GM18508 (cell line): ENCODE data around the gene PPP2R2C.

ENCODE experiments used
- ATAC-seq: cut with Tn5 transposase; IDR thresholded peaks from one replicate; pipeline ENCODE4 v1.9.1; 2021; ENCODE audit warnings: moderate number of reproducible peaks; ENCODE audit not compliant: insufficient read depth, unreplicated experiment

Gene PPP2R2C

DNA sequence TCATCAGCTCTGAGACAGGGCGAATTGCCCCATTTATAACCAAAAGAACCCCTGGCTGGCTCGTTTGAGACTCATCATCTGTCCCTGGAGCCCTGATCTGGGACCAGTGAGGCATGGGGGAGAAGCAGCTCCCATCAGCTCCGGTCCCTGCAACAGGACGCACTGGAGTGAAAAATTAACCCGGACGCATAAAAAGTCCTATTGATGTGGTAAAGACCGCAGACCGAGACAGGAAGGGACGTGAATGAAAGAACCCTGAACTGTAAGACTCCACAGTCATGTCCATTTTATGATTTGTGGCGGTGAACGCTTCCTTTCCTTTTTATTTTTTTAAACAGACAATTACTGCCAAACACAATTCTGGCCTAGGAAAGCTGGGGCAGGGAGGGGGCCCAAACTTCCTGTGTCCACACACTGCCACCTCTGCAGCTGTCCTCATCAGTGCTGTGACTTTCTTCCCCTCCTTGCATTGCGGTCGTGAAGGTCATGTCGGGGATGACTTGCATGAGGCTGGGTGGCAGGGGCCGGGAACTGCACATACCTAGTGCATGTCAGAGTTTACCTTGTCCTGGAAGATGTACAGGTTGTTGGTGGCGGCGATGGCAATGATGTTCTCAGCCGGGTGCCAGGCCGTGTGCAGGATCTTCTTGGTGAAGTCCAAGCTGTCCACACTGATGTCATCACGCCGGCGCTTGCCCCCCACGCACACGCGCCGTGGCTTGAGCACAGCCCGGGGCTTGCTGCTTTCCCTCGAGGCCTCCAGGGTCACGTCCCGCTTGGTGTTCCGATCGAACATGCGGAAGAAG lies 149.4 kb downstream of the PPP2R2C start:
- ATAC-seq = no peak

DNA sequence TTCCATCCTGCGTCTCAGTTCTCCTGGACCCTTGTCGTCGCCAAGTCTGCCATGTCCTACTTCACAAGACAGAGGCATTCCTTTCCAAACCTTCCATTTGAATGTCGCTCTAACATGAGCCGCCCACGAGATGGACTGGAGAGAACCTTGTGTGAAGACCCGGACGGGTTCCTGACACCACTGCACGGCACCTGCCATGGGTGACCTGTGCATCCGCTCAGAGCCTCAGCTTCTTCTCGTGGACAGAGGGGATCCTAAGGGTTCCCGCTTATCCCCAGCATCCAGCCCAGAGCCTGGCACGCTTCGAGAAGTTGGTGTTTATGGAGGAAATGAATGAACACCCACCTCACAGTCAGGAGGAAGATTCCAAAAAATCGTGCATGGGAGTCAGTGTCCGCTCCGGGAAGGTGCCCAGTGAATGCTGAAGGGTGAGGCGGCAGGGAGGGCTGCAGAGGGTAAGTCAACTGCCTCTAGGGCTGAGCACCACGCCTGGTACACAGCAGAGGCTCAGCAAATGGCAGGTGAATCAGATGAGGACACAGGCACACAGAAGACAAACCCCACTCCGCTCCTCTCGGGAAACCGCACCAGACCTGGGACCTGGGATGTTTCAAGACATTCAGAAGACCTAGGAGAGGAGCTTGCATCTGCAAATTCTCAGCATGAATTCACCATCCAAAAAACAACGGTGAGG lies 150.2 kb downstream of the PPP2R2C start:
- ATAC-seq = no peak

DNA sequence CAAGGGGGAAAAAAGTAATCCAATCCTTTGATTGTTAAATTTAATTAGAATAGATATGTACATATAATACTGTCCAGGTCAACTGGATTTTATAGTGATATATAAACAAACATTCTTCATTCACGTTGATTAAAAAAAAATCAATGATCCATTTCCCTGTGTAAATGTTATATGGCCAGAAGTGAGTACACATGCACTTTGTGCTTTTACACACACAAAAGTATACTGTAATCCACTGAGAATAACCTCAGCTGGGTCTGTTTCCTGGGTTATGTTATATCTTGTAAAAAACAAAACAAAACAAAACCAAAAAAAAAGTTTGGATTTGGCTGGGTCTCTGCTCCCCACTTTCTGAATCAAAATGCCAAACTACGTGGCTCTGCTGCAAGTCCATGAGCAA lies 151.1 kb downstream of the PPP2R2C start:
- ATAC-seq = no peak

DNA sequence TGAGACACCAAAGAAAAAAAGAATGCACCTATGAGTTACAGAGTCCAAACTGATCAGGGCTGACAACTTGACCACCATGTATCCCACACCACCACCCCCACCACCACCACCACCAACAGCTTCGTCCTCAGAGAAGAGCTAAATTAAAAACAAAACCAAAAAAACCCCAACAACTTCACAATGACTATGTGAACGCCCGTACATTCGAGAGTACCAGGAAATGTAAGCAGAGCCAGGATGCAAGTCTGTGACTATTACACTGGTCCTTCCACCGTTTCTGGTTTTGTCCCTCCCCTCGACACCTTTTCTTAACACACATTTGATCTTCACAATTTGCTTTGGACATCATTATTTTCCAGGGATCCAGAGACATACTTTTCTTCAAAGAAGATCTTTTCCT lies 151.8 kb downstream of the PPP2R2C start:
- no peak for ATAC-seq

DNA sequence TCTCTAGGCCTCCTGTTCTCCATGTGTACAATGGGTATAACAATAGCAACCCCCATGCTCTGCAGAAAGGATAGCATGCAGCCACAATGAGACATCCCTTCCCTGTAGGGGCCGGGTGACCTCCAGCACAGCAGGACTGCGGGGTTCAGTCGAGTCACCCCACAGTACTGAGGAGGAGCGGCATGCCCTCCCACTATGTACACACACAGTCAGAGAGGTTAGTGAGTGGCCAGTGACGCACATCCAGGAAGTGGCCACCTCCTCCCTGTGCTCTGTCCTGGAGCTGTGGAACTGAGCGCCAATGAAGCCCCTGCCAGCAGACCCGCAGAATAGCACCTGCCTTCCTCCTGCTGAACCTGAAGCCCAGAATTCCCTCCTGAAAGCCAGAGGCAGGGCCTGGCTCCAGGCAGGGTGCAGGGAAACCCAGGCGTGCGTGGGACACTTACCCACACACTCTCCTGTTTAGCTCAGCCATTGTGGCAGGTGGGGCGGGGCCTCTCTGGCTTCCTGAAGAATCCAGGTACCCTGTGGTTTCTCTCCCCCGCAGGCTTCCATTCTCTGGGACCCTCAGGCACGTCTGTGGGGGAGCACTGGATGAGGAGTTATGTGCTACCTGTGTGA lies 152.8 kb downstream of the PPP2R2C start:
- no peak for ATAC-seq

DNA sequence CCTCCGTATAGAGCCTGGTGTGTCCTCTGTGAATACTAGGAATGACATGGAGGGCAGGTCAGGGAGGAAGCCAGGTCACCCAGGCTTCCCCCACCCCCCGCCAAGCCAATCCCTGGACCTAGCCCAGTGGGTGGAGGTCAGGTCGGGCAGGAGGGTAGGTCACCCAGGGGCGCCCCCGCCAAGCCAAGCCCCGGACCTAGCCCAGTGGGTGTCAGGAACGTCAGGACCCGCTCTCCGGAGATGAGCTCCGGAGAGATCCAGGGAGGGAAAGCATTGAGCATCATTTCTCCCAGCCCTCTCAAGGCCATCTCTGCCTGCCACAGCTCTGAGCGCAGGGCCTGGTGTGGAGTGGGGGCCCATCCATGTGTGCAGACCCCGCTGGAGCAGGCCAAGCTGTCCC lies 154.2 kb downstream of the PPP2R2C start:
- no peak for ATAC-seq

DNA sequence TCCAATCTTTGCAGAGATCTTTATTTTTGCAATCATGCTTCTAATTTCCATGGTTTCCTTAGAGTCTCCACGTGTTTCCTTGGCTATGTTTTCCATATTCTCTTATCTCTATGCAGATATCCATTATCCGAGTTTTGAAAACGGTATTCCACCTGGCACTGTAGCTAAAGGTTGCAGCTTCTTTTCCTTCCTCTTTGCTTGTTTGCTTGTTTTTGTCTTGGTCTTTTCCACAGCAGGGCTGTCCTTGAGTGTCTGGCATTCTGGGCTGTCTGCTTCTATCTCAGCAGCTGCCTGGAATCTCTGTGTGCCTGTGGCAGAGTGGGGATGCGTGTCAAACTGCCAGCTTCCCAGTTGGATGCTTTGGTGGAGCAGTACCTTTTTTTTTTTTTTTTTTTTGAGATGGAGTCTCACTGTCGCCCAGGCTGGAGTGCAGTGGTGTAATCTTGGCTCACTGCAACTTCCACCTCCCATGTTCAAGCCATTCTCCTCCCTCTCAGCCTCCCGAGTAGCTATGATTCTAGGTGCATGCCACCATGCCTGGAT lies 155.9 kb downstream of the PPP2R2C start:
- ATAC-seq = no peak

DNA sequence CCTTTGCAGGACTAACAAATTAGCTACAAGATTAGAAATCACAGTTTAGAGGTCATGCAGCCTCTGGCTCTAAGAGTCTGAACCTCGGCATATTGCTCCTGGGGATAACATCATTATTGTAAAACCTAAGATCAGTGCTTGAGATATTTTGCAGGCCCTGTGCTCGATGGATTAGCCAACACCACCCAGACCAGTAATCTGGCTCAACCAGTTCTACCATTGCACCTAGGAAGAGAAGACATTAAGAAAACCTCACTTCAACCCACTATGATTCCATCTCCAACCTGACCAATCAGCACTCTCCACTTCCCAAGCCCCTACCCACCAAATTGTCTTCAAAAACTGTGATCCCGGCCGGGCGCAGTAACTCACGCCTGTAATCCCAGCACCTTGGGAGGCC lies 159.2 kb downstream of the PPP2R2C start:
- ATAC-seq = no peak

DNA sequence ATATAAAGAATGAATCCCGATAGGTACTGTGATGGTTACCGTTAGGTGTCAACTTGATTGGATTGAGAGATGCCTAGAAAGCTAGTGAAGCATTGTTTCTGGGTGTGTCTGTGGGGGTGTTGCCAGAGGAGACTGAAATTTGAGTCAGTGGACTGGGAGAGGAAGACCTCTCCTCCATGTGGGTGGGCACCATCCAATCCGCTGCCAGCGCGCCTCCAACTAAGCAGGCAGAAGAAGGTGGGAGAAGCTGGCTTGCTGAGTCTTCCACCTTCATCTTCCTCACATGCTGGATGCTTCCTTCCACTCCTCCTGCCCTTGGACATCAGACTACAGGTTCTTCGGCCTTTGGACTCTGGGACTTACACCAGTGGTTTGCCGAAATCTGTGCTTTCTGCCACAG lies 162.6 kb downstream of the PPP2R2C start:
- no peak for ATAC-seq

DNA sequence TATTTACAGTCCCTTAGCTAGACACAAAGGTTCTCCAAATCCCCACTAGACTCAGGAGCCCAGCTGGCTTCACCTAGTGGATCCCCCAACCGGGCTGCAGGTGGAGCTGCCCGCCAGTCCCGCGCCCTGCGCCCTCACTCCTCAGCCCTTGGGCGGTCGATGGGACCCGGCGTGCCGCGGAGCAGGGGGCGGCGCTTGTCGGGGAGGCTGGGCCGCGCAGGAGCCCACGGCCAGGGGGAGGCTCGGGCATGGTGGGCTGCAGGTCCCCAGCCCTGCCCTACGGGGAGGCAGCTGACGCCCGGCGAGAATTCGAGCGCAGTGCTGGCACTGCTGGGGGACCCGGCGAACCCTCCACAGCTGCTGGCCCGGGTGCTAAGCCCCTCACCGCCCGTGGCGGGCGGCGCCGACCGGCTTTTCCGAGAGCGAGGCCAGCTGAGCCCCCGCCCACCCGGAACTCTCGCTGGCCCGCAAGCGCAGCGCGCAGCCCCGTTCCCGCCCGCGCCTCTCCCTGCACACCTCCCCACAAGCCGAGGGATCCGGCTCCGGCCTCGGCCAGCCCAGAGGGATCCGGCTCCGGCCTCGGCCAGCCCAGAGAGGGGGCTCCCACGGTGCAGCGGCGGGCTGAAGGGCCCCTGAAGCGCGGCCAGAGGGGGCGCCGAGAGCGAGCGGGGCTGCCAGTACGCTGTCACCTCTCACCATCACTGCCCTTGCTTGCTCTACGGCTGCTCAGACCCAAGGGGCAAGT lies 163.3 kb downstream of the PPP2R2C start:
- ATAC-seq = no peak

DNA sequence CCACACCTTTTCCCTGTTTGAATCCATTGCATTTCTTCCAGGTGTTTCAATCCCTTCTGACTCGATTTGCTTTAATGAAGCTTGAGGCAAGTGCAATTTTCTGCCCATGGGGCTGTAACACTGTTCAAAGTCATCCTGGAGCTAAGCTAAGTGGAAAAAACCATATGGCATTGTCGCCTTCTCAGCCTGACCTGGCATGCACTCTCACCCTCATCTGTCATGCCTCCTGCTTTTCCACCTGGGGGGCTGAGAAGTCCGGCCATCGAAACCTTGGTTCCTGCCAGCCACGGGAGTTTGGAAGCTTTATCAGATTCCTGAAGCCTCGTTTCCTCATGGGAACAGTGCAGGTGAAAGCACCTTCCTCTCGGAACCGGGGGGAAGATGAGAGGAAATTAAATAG lies 164.5 kb downstream of the PPP2R2C start:
- no peak for ATAC-seq

DNA sequence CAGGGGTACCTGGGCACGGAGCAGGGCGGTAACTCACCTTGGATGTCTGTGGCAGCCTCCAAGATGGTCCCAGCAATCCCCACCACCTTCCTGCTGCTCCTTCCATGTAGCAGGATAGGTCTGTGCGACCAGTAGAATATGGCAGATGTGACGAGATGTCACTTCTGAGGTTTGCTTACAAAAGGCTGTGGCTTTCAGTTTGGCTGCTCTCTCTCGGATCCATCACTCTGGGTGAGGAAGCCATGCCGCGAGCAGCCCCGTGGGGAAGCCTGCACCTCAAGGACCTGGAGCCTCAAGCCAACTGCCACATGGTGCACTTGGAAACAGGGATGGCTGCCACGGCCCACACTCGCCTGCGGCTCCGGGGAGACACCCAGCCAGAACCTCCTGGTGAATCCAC lies 165.2 kb downstream of the PPP2R2C start:
- no peak for ATAC-seq

DNA sequence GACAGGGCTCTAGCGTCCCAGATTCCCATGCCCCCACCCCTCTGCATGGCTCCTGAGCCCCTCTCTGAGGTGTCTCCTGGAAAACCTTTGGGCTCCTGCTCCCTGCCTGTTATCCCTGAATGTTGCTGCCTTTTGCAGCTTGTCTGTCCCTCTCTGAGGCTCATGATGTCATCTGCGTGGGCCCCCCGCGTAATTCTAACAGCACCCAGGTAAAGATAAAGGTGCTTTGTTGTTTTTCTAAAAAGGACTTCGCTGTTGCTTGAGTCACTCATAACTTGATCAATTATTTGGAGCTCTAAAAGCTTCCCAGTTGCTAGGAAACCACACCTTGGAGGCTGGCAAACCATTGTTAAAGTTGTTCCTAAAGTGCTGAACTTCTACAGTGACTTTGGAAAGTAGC lies 166.1 kb downstream of the PPP2R2C start:
- no peak for ATAC-seq

DNA sequence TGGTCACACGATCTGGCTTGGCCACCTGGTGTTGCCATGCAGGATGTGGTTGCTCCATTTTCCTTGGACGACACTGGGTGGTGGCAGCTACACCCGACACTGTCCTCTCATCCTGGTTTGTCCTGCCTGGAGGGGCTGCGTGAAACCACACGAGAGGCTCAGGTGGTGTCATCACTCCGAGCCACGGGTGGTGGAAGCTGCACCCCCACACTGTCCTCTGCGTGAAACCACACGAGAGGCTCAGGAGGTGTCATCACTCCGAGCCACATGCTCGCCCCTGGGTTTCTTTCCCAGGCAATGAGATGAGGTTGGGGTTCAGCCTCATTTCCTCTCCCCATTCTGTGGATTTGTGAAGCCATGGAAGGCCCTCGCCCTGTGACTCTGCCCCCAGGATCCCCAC lies 168.5 kb downstream of the PPP2R2C start:
- ATAC-seq = no peak

DNA sequence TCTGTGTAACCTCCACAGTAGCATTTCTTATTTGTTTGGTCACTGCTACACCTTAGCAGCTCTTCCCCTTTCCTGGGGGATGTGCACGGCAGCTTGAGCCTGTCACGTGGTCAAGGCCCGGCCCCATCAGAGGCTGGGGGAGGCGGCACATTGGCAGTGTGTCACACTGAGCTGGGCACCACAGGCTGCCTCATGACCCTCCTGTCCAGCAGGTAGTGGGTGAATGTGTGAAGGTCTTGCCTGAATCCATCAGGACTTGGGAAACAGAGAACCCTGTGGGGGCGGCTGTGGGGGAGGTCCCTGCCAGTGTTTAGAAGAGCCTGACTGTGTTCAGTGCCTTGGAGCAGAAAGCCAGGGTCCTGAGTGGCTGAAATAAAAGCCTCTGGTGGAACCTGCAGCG lies 169.5 kb downstream of the PPP2R2C start:
- no peak for ATAC-seq

DNA sequence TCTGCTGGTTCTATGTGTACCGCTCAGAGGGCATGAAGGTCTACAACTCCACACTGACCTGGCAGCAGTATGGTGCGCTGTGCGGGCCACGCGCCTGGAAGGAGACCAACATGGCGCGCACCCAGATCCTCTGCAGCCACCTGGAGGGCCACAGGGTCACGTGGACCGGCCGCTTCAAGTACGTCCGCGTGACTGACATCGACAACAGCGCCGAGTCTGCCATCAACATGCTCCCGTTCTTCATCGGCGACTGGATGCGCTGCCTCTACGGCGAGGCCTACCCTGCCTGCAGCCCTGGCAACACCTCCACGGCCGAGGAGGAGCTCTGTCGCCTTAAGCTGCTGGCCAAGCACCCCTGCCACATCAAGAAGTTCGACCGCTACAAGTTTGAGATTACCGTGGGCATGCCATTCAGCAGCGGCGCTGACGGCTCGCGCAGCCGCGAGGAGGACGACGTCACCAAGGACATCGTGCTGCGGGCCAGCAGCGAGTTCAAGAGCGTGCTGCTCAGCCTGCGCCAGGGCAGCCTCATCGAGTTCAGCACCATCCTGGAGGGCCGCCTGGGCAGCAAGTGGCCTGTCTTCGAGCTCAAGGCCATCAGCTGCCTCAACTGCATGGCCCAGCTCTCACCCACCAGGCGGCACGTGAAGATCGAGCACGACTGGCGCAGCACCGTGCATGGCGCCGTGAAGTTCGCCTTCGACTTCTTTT lies 170.5 kb downstream of the PPP2R2C start:
- no peak for ATAC-seq

DNA sequence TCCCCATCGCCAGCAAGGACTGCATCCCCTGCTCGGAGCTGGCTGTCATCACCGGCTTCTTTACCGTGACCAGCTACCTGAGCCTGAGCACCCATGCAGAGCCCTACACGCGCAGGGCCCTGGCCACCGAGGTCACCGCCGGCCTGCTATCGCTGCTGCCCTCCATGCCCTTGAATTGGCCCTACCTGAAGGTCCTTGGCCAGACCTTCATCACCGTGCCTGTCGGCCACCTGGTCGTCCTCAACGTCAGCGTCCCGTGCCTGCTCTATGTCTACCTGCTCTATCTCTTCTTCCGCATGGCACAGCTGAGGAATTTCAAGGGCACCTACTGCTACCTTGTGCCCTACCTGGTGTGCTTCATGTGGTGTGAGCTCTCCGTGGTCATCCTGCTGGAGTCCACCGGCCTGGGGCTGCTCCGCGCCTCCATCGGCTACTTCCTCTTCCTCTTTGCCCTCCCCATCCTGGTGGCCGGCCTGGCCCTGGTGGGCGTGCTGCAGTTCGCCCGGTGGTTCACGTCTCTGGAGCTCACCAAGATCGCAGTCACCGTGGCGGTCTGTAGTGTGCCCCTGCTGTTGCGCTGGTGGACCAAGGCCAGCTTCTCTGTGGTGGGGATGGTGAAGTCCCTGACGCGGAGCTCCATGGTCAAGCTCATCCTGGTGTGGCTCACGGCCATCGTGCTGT lies 171.2 kb downstream of the PPP2R2C start:
- no peak for ATAC-seq

DNA sequence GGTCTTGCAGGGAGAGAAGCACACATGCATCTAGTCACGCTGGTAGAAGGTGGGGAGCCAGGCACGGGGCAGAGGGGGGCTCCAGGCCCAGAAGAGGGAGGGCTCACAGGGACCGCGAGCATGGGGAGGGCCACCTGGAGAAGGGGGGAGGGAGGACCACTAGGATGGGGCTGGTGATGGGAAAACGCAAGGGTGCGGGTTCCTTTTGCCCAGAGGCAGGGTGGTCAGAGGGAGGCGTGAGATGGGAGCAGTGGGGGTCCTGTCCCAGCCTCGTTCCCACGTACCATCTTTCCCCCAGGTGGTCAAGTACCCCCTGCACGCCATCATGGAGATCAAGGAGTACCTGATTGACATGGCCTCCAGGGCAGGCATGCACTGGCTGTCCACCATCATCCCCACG lies 172.1 kb downstream of the PPP2R2C start:
- no peak for ATAC-seq

DNA sequence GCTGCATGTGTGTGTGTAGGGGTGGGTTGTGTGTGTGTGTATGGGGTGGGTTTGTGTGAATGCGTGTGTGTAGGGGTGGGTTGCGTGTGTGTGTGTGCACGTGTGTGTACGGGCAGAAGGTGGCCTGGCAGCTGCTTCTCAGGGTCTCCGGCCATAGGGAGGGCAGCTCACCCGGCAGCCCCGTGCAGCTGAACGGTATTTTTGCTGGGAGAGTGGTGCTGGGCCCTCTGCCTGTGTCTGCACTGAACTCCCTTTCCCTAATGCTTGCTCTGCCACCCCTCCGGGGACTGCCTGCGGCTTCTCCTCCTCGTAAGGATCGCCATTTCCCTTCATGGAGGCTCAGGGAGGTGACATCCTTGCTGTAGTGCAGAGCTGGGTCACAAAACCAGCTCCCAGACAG lies 172.5 kb downstream of the PPP2R2C start:
- no peak for ATAC-seq
